AG20443 (cell line): ENCODE data around the gene RPS6KC1.
"Not testable (repeated sequence)": the region's sequence is repeated elsewhere in the genome, so short reads cannot be mapped to it uniquely, and the experiment has no call there.

Source experiments
- DNase-seq: peaks from one replicate; pipeline ENCODE4 v3.0.0; 2012; ENCODE audit warnings: low spot score, mixed read lengths

Gene RPS6KC1, protein sequence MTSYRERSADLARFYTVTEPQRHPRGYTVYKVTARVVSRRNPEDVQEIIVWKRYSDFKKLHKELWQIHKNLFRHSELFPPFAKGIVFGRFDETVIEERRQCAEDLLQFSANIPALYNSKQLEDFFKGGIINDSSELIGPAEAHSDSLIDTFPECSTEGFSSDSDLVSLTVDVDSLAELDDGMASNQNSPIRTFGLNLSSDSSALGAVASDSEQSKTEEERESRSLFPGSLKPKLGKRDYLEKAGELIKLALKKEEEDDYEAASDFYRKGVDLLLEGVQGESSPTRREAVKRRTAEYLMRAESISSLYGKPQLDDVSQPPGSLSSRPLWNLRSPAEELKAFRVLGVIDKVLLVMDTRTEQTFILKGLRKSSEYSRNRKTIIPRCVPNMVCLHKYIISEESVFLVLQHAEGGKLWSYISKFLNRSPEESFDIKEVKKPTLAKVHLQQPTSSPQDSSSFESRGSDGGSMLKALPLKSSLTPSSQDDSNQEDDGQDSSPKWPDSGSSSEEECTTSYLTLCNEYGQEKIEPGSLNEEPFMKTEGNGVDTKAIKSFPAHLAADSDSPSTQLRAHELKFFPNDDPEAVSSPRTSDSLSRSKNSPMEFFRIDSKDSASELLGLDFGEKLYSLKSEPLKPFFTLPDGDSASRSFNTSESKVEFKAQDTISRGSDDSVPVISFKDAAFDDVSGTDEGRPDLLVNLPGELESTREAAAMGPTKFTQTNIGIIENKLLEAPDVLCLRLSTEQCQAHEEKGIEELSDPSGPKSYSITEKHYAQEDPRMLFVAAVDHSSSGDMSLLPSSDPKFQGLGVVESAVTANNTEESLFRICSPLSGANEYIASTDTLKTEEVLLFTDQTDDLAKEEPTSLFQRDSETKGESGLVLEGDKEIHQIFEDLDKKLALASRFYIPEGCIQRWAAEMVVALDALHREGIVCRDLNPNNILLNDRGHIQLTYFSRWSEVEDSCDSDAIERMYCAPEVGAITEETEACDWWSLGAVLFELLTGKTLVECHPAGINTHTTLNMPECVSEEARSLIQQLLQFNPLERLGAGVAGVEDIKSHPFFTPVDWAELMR

DNA sequence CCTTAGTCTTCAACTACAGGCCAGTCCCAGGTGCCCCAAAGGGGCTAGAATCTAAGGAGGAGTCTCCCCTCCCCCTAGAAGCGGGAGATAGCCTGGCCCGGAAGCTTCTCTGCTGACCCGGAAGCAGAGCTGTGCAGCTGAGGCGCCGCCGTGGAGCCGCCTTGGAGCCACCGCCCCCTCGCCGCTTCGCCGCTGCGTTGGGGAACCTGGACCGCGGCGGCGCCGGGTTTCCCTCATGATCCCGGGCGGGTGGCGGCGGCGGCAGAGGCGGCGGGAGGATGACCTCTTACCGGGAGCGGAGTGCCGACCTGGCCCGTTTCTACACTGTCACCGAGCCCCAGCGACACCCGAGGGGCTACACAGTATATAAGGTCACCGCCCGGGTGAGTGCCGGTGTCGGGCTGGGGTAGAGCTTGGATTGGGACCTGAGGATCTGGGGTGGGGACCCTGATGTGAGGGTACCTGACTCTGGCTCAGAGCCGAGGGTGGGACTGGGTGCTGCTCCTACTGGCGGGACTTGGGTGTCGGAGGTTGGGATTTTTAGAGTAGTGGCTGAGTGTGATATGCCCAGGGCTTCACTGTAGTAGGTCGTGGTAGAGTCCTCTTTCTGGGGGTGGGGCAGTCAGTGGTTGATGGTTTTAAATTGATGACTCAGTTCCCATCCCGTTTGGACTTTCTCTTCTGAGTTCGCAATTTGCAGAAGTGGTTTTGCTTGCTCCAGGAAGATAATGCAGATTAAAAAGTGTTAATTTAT, at the start of gene RPS6KC1:
TSS of gene RPS6KC1 (plus strand) at position 115 of the 754 bp plus-strand sequence. CDS start at position 279, 164 bp downstream.
- DNase-seq, result peak; percentile 96

- no peak for DNase-seq
These were observed 47.8 kb upstream of the RPS6KC1 start for GRCh38 chr1:213003256-213003655.

DNA sequence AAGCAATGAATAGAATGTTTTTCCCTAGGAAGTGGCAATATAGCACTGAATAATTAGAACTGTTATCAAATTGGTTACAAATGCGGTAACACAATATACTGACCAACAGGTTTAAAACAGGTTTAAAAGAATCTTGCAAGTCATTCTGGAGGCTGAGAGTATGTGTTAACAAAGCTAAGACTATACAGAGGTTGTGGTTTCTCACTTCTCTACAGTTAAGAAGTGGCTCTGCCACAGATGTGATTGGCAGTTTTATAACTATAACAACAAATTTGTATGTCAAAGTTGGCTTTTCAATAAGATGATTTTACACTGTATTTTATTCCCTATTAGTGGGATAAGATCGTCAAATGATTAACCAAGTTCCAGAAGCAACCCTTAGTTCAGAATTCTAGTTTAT, 42.5 kb upstream of the RPS6KC1 start:
- no peak for DNase-seq

DNA sequence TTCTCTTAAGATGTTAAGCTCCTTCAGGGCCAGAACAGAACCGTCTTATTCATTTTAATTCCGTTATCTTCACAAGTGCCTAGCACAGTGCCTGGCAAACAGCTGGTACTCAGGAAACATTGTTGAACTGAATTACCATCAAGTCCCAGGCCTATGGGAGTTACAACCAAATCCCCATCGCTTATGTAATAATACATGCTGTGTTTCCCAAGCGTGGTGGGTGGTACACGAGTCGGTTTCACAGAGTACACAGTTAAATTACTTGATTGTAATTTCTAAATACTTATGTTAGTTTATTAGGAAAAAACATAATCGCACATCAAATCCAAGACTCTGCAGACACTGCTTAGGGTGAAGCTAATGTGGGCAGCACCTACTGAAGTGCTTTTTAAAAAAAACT, 36.4 kb upstream of the RPS6KC1 start:
- peak; percentile 21 for DNase-seq

- DNase-seq, result peak; percentile 98
These were observed 35.7 kb upstream of the RPS6KC1 start, which contains the start of gene ANGEL2 for GRCh38 chr1:213015099-213016050. TSS of gene ANGEL2 (minus strand) at chr1:213015867. CDS start at chr1:213015671, 196 bp downstream.

DNA sequence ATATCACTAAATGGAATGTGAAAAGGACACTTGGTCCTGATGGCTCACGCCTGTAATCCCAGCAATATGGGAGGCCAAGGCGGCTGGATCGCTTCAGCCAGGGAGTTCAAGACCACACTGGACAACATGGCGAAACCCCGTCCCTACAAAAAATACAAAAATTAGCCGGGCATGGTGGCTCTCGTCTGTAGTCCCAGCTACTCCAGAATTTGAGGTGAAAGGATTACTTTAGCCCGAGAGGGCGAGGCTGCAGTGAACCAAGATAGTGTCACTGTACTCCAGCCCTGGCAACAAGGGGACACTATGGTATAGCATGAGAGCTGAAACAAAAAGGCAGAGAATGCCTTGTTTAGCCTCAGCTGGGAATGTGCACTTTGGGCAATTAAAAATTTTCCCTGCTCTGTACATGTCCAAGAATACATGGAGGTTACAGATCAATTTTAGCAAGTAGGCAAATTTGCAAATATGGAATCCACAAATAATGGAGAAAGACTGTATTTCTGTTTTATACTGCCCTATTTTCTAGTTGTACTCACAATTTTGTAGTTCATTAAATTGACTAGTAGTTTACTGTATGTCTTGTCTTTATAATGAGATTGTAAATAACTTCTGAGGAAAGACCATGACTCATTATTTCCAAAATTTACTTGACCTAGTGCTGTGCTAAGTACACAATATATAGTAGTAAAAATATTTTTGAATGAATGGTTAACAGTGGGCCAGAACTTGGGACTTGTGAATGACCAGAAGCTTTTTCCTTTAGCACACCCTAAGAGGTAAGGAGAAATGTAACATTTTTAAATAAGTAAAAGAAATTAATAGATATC, 33.4 kb upstream of the RPS6KC1 start:
- DNase-seq, result no peak

DNA sequence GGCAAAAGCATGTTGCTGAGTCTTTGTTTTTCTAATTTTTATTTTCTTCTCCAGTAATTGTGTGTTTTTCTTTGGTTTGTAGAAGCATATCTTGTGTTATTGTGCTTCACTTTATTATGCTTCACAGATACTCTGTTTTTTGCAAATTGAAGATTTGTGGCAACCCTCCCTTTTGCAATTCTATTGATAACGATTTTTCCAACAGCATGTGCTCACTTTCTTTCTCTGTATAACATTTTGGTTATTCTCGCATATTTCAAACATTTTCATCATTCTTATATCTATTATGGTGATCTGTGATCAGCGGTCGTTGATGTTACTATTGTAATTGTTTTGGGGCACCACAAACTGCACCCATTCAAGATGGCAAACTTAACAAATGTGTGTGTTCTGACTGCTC, 31.6 kb upstream of the RPS6KC1 start:
- DNase-seq, result no peak

DNA sequence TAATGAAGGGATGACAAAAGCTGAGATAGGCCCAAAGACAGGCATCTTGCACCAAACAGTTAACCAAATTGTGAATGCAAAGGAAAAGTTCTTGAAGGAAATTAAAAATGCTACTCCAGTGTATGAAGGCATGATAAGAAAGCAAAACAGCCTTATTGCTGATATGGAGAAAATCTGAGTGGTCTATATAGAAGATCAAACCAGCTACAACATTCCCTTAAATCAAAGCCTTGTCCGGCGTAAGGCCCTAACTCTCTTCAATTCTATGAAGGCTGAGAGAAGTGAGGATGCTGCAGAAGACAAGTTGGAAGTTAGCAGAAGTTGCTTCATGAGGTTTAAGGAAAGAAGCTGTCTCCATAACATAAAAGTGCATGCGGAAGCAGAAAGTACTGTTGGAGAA, 31.0 kb upstream of the RPS6KC1 start:
- DNase-seq, result no peak

DNA sequence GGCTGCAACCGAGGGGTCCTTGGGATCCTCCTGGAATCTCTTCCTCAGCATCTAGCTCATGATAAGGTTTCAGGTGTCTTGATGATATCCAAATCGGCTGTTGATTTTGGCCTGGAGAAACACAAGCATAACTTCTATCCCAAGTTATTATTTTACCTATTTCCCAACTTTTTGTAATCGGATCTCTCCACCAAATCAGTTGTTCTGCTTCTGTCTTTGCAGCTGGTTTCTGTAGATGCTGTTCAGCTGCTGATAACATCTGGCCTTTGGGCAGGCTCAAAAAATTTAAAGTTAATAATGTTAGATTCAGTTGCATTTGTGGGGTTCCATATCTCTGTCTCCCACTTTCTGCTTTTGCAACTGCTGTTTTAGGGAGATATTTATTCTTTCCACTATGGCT, 24.0 kb upstream of the RPS6KC1 start:
- DNase-seq, result not testable (repeated sequence)

DNA sequence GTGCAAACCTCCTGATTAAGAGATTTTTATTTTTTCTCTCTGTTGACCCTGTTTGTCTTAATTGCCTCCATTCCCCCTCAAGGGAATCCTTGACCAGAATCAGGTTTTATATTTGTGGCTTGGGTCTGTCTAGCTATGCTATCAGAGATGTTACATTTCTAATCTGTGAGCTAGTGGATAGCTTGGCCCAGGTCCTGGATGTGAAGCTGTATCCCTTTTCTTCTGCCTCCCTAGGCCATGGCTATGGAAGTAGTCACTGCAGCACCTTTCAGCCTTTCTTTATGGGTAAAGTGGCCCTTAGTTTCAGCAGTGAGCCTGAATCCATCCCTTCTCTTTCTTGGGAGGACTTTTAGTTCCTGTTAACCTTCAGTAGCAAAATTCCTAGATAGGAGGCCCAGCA, 18.4 kb upstream of the RPS6KC1 start:
- no peak for DNase-seq

DNA sequence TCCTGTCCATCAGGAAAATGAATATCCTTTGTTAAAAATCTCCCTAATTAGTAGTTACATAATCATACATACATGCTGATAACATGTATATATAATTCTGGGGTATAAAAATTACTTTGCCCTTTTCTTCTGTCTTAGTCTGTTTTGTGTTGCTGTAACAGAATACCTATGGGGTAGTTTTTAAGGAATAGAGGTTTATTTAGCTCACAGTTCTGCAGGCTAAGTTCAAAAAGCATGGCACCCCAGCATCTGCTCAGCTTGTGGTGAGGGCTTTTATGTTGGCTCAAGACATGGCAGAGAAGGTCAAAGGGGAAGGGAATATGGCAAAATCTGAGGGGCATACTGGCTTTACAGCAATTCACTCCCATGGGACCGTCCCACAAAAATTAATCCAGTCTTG, 16.3 kb upstream of the RPS6KC1 start:
- DNase-seq, result no peak

DNA sequence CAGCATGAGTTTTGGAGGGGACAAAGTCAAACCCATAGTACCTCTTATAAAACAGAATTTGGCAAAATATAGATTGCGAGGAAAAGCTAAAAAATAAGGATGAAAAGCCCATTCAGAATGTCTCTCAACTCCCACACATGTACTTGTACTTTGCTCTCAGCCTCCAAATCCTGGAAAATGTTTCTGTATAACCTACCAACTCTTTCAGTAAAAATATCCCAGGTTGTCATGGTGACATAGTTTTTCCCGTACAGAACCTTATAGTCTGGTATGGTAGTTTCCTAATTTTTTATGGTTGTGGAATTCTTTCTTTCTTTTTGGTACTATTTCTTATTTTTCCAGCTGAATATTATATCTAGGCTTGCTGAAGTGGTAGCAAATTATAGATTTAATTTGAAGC, 15.5 kb upstream of the RPS6KC1 start:
- no peak for DNase-seq

DNA sequence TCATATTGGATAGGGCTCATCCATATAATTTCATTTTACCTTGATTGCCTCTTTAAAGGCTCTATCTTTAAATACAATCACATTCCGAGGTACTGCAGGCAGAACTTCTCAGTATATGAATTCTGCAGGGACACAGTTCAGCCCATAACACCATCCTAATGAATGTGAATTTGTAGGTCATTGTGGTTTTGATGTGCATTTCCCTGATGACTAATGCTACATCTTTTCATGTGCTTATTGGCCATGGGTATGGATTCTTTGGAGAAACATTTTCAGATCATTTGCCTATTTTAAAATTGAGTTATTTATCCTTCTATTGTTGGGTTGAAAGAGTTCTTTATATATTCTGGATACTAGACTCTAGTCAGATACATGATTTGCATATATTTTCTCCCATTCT, 9.6 kb upstream of the RPS6KC1 start:
- no peak for DNase-seq

DNA sequence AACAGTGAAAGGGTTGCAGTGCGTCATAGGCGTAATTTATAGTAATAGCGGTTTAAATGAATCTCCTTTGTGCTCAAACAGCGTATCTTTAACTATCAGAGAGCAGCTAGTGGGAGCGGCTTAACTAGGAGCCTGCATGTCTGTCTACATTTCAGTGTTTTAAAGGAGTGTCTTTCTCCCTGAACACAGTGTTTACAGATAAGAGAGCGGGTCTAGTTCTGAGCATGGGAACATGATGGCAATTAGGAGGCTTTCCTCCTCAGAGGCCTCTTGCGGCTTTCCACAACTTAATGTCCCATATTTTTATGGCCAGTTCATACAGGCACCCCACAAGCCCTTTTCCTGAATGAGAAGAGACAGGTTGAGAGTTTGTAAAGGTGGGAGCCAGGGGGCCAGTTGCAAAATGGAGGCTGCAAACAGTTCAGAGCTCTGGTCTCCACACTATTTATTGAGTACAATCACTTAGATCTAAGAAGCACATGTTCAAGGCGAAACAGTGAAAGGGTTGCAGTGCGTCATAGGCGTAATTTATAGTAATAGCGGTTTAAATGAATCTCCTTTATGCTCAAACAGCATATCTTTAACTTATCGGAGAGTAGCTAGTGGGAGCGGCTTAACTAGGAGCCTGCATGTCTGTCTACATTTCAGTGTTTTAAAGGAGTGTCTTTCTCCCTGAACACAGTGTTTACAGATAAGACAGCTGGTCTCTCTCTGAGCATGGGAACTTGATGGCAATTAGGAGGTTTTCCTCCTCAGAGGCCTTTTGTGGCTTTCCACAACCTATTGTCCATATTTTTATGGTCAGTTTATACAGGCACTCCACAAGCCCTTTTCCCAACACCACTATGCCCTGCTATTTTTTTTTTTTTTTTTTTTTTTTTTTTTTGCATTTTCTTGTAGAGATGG, 5.5 kb upstream of the RPS6KC1 start:
- DNase-seq, result not testable (repeated sequence)

DNA sequence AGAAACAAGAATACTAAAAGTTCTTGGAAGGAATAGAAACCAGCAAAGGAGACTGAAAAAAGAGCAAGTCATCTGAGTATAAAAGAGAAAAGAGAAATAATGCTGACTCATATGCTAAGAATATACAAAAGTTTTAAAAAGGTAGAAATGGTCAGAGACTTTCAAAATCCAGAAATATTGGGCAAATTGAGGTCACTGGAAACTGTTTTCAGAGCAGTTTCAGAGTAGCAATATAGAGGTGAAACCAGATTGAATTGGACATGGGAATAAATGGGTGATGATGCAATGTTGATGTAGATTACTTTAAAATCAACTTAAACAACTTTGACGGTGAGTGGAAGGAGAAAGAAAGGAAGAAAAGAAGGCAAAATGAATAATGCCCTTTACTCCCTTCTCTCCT, 1.8 kb upstream of the RPS6KC1 start:
- DNase-seq, result no peak

DNA sequence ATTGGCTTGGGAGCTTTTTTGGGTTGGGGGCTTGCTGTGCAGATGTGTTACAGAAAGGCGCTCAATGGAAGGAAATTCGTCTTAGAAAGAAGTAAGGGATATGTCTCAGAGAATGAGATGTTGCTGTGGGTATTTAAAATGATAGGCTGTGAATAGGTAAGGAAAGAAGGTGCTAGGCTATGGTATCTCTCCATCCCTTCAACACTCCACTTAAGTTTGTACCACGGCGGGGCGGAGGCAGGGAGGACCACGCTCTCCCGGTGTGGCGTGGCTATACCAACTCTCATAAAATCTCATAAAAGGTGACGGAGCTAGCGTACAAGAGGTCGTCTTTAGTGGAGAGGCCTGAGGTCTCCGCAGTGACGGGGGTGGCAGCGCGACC, 305 bp upstream of the RPS6KC1 start:
- no peak for DNase-seq

DNA sequence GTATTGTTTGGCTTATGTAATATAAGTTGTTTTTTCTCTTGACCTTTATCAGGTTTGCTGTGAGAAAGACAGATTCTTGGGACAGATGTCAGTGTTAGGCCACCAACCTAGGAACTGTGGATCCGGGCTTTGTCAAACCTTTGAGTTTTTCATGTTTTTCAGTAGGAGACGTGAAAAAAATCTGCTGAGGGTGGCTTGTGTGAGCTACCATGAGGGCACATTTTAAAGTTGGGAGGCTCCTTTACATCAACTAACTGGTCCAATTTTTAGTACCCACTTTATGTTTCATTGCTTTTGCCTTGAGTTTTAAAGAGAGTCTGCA, 801 bp downstream of the RPS6KC1 start:
- DNase-seq, result no peak

GRCh38 chr1:213053455-213053854, 2.4 kb downstream of the RPS6KC1 start:
- no peak for DNase-seq

DNA sequence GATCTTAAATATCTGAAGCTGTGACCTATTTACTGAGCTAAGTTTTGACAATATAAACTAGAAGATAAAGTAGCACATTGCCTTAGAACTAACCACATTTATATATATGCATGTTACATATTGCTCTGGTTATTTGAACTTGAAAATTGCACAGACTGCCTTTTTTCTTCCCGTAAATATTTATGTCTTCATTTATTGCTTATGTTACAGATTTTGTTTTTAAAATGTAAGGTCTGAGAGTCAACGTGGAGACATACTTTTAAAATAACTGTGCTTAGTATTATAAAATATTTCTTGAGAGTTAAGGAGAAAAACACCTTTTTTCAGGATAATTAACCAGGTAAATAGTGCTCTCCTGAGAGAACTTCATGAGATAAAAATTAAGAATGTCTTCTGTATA, 3.1 kb downstream of the RPS6KC1 start:
- DNase-seq, result no peak
